Testis (tissue), 3 donors: Measurements from ENCODE around the gene CKLF. TPM values are rescaled to one million over a fixed set of nuclear protein-coding genes. Genes with fewer than 3 reads are reported as not detected.

Experiments used
- DNase-seq: peaks from one replicate; pipeline ENCODE4 v3.0.0-alpha.2; 2019
- H3K27ac ChIP-seq, 2 donors: fragments of 200-600 bp; sonication (generic); one replicate each; pipeline ENCODE4 v1.5.1; 2019
- H3K27me3 ChIP-seq: fragments of 200-600 bp; sonication (generic); one replicate; pipeline ENCODE4 v1.5.1; 2019
- H3K36me3 ChIP-seq: fragments of 200-600 bp; sonication (generic); one replicate; pipeline ENCODE4 v1.5.1; 2017; ENCODE audit warnings: low read depth; ENCODE audit errors: missing control alignments
- H3K4me1 ChIP-seq: fragments of 200-600 bp; sonication (generic); one replicate; pipeline ENCODE4 v1.5.1; 2019
- H3K4me3 ChIP-seq, 2 donors: fragments of 200-600 bp; sonication (generic); one replicate each; pipeline ENCODE4 v1.5.1; 2017 to 2019
- H3K9me3 ChIP-seq: fragments of 200-600 bp; sonication (generic); one replicate; pipeline ENCODE4 v1.5.1; 2017
- POLR2A ChIP-seq: fragments of 450-650 bp; IDR thresholded peaks from one replicate; pipeline ENCODE4 v1.6.1; 2017; ENCODE audit warnings: antibody characterized with exemption, mild to moderate bottlenecking, moderate library complexity
- WGBS, 2 donors: methylation state at CpG; one replicate each; pipeline ENCODE4 v1.1.5; 2018; 5-methylcytosine and 5-hydroxymethylcytosine counted together
- intact Hi-C: fragments of 100-400 bp; cut with DNase I; formaldehyde crosslinking; loops from one replicate; pipeline ENCODE4 v1.15.1; 2023; ENCODE audit warnings: low total_unique reads
- polyA plus RNA-seq: library from polyadenylated mRNA; stranded (reverse); fragments of 350-450 nt; fragmentation: Illumina TruSeq; extraction: RNeasy Lipid Tissue Mini Kit (QIAGEN cat#74804); gene quantifications from one replicate; pipeline ENCODE4 v1.2.3, GENCODE V29; 2014; ENCODE audit warnings: low read depth, low replicate concordance; ENCODE audit not compliant: insufficient read depth
- total RNA-seq, 2 donors: library from RNA; depleted of rRNA; stranded (reverse); fragments of >200 nt; gene quantifications; one replicate each; pipeline ENCODE4 v1.2.3, GENCODE V29; 2016
- TF ChIP-seq, protein P1 (sequence below), 3 experiments: fragments of 450-650 bp in 2 of 3; fragments of 200-600 bp in 1 of 3; sonication (generic) in 1 of 3; IDR thresholded peaks; one replicate each; pipeline ENCODE4 v1.5.1; 2016 to 2019; ENCODE audit warnings: antibody characterized with exemption in 3 of 3, mild to moderate bottlenecking in 2 of 3, moderate library complexity in 1 of 3

The CKLF gene
- total and polyA plus RNA-seq, 3 donors from 2014 or later: 49.5 to 128 (median 71.5) TPM

DNA sequence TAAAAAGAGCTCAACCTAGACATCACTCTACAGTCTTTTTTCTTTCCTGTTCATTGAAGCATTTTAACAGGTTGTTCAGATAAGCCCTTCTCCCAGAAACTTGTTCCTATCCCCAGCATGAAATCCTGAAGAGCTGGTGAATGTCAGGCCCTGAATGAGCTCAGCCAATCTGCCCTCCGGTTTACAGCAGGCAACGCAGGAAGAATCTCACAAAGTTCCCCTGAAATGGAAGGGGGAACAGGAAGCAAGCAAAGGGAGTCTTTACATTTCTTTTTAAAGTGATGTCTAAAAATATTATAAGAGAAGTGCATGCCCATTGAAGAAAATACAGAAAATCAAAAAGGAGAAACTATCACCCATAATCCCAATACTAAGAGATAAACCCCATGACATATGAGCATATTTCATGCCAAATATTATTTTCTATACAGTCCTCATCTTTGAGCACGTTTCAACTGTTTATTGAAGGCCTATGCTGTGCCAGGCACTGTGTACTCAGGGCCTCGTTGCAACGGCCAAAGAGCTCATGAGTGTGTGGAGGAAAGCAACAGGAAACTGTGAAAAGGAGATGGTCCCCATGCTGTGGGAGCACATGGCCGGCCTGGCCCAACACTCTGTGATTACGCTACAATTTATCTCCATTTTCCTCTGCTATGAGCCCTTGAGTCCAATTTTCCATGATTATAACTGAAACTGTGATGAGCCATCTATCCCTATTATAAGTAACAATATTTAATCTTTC, 8.2 kb upstream of the CKLF start:
- intact Hi-C loops: no loop called here
- TF ChIP-seq, protein P1, sequence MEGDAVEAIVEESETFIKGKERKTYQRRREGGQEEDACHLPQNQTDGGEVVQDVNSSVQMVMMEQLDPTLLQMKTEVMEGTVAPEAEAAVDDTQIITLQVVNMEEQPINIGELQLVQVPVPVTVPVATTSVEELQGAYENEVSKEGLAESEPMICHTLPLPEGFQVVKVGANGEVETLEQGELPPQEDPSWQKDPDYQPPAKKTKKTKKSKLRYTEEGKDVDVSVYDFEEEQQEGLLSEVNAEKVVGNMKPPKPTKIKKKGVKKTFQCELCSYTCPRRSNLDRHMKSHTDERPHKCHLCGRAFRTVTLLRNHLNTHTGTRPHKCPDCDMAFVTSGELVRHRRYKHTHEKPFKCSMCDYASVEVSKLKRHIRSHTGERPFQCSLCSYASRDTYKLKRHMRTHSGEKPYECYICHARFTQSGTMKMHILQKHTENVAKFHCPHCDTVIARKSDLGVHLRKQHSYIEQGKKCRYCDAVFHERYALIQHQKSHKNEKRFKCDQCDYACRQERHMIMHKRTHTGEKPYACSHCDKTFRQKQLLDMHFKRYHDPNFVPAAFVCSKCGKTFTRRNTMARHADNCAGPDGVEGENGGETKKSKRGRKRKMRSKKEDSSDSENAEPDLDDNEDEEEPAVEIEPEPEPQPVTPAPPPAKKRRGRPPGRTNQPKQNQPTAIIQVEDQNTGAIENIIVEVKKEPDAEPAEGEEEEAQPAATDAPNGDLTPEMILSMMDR (IDR thresholded peaks at IDR 0.05): no peak
- TF ChIP-seq POLR2A: no peak
- Histone ChIP-seq H3K4me3 (no peak overlapping the region), H3K27me3 (no peaks in the 10 kb centered on the region), H3K4me1 (peaks cover 13% of the 10 kb centered on the region), H3K27ac (no peak overlapping the region), H3K9me3 (no peaks in the 10 kb centered on the region), H3K36me3 (no peaks in the 10 kb centered on the region)
- WGBS, 2 donors: 81 to 86% methylated on average over 7 of the region's 7 CpGs
- DNase-seq: no peak

DNA sequence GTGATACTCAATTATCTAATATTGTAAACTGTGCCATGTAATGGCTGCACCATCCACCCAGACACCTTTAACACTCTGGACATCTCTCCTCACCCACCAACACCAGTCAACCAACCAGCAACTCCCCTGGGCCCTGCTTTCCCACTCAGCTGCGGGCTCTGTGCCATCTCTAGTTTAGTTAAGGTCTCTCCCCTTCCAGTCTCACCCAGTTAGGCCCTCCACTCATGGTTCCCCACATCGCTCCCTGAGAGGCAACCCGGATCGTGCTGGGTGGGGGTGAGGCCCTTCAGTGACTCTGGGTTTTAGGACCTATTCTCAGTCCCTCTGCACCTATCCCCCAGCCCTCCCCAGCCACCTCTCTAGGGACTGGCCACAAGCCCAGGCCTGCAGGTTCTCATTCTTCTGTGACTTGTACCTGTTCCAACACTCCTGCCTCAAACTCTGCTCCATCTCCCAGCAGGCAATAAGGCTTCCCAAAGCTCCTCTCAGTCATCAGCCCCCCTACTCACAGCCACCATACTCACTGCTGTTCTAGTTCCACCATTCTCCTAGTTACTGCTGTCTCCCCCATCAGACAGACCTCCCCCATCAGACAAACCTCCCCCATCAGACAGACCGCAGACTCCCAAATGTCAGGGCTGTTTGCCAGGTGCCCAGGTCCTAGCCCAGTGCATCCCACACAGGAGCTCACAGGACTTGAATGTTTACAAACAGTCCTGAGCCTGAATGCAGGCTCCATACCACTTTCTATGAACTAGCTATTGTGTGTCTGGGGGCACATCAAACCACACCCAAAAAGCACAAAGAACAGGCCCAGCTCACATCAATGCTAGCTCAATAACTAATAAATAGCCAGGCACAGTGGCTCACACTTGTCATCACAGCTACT, 5.0 kb upstream of the CKLF start:
- DNase-seq: no peak
- H3K36me3 ChIP-seq: no peaks in the 10 kb centered on the region
- no peak for TF ChIP-seq POLR2A
- TF ChIP-seq, protein P1 (IDR thresholded peaks at IDR 0.05): no peak
- intact Hi-C loops: no loop called here
- 90 to 93% methylated on average over 5 of the region's 5 CpGs for WGBS, 2 donors
- H3K27me3 ChIP-seq: no peaks in the 10 kb centered on the region
- no peaks in the 10 kb centered on the region for H3K9me3 ChIP-seq
- no peak overlapping the region for H3K4me3 ChIP-seq
- H3K27ac ChIP-seq: no peak overlapping the region
- peaks cover 21% of the 10 kb centered on the region for H3K4me1 ChIP-seq

DNA sequence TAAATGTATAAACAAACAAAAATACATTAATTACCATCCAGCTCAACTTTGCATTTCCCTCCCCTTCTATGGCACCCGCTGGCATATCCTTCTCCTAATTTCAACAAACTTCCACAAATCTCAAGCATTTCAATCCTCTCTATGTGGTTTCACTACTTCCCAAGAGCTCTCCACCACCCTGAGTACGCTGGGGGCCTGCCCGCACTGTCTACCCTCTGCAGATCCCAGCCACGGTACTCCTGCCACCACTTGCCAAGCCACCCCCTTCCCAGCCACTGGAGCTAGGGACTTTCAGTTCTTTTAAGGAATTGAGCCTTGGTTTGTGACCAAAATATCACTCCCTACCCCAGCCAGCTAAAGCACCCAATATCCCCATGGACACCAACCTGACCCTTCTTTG, 4.3 kb upstream of the CKLF start:
- Histone ChIP-seq H3K36me3 (no peaks in the 10 kb centered on the region), H3K27ac (peak overlapping the region in 1 of 2 donors; percentile 98), H3K27me3 (no peaks in the 10 kb centered on the region), H3K4me1 (peaks cover 22% of the 10 kb centered on the region), H3K4me3 (no peak overlapping the region), H3K9me3 (no peaks in the 10 kb centered on the region)
- TF ChIP-seq, protein P1 (IDR thresholded peaks at IDR 0.05): no peak
- TF ChIP-seq POLR2A: no peak
- 83 to 88% methylated on average over 4 of the region's 4 CpGs for WGBS, 2 donors
- no peak for DNase-seq
- intact Hi-C loops: no loop called here

DNA sequence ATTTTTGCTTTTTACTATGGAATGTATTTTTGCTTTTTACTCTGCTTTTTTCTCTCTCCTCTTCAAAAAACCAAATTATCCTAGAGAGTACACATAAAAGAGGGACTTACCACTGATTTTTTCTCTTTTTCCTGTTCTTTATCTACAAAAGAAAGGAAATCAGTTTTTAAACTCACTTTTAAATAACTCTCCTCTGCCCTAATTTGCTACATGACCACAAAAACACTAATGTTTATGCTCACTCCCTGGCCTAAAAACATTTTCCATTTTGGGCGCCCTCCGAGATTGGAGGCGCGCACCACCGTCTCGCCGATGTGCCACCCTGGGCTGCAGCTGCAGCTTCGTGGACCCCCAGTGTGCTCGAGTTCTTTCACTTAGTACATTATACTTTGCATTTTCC, 3.5 kb upstream of the CKLF start:
- Histone ChIP-seq H3K9me3 (no peaks in the 10 kb centered on the region), H3K4me1 (peaks cover 27% of the 10 kb centered on the region), H3K36me3 (no peaks in the 10 kb centered on the region), H3K27me3 (no peaks in the 10 kb centered on the region), H3K27ac (peak overlapping the region; percentile 93 to 98), H3K4me3 (peak overlapping the region; percentile 75 to 82)
- intact Hi-C loops: no loop called here
- no peak for DNase-seq
- 14 to 40% methylated on average over 9 of the region's 9 CpGs for WGBS, 2 donors
- TF ChIP-seq POLR2A: no peak
- TF ChIP-seq, protein P1 (IDR thresholded peaks at IDR 0.05): no peak
